Fibroblast of skin of scalp (primary cell): ENCODE data around the gene TAF12. TPM values are rescaled to one million over a fixed set of nuclear protein-coding genes. Genes with fewer than 3 reads are reported as not detected.
"Not testable (repeated sequence)": the region's sequence is repeated elsewhere in the genome, so short reads cannot be mapped to it uniquely, and the experiment has no call there.

ENCODE experiments used
- DNase-seq: peaks from one replicate; pipeline ENCODE4 v3.0.0-alpha.2; 2013
- polyA plus RNA-seq, 2 experiments: library from polyadenylated mRNA; unstranded; fragments of 120-200 nt; gene quantifications; one replicate each; pipeline ENCODE4 v1.2.1, GENCODE V29; 2013; ENCODE audit not compliant: insufficient read length in 2 of 2

TAF12 gene, protein sequence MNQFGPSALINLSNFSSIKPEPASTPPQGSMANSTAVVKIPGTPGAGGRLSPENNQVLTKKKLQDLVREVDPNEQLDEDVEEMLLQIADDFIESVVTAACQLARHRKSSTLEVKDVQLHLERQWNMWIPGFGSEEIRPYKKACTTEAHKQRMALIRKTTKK
- polyA plus RNA-seq (2013, experiment 1 of 2; ENCODE audit: insufficient read length), result 29.8 TPM
- polyA plus RNA-seq (2013, experiment 2 of 2; ENCODE audit: insufficient read length), result 29.9 TPM

DNA sequence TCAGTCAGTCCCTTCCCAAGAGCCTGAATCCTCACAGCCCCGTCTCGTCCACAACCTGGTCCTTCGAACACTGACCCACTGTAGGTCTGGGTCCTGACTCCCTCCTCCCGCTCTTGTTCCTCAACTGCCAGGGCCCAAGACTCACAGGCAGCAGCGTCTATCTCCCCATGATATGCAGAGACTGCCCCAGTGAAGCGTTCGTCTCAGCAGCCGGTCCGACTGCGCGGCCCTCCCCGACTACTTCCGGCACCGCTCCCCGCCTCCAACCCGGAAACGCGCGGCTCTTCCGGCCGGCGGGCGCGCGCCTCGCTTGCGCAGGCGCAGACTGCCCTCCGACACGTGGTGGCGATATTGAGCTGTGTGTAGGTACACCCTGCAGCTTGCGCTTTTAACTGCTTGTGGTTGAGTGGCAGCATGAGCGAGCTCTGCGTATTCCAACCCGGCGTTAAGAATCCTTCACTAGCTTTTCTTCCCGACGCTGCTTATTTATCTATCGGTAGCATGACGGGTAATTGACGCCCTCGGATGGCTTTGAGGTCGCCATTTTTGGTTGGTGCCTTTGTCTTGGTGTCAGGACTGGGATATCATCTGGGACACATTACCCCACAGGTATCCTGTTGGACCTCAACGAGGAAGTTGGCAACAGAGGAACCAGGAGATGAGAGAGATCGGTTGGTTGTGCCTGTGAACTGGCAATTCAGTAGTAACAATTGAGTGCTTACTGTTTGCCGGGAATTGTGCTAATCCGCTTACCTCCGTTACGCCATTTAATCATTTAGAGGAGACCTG is at the start of gene TAF12:
TSS of gene TAF12 (minus strand) at position 221 of the 789 bp plus-strand sequence. CDS start 20,986 bp downstream, outside the sequence.
- DNase-seq, result peak; percentile 96

DNA sequence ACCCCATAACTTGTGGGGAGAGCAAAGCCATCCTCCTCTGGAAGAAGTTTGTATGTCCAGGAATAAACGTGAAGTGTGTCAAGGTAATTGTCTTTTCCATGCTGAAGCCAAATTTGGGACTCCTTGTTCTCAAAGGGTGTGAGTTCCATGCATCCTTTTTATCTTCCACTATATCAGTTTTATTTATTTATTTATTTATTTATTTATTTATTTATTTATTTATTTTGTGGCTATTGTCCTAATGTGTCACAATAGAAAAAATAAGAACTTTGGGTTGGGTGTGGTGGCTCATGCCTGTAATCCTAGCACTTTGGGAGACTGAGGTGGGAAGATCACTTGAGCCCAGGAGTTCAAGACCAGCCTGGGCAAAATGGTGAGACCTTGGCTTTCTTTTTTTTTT is 48.8 kb upstream of the TAF12 start:
- DNase-seq, result not testable (repeated sequence)

DNA sequence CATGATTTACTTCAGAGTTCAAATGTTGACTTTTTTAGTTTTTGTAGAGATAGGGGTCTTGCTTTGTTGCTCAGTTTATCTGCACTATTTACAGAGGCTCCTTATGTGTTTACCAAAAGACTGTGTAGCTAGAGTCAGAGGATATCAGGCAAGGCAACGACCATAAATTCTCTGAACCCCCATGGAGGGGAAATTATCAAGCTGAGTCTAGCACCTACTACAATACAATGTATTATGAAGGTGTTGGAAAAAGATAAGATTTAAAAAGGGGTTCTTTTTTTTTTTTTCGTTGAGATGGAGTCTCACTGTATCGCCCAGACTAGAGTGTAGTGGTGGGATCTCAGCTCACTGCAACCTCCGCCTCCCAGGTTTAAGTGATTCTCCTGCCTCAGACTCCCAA is 42.1 kb upstream of the TAF12 start:
- no peak for DNase-seq

DNA sequence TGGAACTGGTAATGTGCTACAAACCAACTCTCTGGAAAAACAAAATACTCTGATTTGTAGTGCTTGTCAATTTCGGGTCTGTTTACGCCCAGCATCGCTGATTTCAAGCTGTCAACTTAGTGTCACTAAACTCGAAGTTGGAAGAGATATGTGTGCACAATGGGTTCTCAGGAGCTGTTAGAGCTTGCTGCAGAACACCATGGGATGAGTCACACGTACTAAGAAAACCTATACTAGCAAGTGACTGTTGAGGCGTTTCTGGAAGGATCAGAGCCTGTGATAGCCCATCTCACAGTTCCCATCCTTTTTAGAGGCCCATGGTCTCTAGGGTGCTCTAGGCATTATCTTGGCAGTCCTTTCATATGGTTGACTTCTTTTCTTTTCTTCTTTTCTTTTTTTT is 40.0 kb upstream of the TAF12 start:
- DNase-seq, result no peak

DNA sequence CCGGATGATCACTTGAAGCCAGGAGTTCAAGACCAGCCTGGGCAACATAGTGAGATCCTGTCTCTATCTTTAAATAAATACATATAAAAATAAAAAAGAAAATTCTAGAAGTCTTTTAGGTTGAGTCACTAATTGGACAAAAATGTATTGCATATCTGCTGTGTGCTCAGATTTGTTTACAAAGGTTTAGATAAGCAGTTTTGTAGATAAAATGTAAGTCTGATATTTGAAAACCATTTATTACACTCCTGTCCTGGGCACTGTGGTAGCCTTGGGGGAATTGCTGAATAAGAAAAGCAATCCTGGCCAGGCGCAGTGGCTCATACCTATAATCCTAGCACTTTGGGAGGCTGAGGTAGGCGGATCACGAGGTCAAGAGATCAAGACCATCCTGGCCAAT is 37.3 kb upstream of the TAF12 start:
- no peak for DNase-seq

DNA sequence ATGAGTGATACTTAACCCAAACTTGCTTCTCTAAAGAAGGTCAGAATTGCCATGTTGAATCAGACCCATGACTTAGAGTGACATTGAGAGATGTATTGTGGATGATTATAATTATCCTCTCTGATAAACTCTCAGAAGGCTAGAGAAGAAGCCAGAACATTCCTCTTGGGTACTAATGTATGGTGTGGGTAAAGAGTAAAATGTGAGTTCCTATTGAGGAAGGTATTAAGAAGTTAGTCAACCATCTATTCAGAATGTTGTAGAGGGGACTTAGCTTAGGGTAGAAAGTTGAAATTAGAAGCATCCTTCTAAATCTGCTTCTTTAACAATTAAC is 33.0 kb upstream of the TAF12 start:
- DNase-seq, result no peak

DNA sequence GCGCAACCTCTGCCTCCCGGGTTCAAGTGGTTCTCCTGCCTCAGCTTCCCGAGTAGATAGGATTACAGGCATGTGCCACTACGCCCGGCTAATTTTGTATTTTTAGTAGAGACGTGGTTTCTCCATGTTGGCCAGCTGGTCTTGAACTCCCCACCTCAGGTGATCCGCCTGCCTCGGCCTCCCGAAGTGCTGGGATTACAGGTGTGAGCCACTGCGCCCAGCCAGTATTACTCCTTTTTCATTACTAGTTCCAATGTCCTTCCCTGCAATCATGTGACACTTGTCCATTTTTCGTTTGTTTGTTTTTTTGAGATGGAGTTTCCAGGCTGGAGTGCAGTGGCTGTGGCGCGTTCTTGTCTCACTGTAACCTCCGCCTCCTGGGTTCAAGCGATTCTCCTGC is 30.1 kb upstream of the TAF12 start:
- DNase-seq, result not testable (repeated sequence)

DNA sequence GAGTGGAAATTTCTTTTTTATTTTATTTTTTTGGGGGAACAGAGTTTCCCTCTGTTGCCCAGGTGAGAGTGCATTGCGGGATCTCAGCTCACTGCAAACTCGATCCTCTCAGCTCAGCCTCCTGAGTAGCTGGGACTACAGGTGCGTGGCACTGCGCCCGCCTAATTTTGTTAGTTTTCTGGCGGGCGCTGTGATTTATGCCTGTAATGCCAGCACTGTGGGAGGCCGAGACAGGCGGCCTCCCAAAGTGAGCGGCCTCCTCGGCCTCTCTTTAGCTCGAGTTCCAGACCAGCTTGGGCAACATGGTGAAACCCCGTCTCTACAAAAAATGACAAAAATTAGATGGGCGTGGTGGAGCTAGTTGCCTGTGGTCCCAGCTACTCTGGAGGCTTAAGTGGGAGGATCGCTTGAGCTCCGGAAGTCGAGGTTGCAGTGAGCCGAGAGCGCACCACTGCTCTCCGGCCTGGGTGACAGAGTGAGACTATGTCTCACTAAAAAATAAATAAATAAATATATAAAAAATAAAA is 28.4 kb upstream of the TAF12 start:
- DNase-seq, result no peak

DNA sequence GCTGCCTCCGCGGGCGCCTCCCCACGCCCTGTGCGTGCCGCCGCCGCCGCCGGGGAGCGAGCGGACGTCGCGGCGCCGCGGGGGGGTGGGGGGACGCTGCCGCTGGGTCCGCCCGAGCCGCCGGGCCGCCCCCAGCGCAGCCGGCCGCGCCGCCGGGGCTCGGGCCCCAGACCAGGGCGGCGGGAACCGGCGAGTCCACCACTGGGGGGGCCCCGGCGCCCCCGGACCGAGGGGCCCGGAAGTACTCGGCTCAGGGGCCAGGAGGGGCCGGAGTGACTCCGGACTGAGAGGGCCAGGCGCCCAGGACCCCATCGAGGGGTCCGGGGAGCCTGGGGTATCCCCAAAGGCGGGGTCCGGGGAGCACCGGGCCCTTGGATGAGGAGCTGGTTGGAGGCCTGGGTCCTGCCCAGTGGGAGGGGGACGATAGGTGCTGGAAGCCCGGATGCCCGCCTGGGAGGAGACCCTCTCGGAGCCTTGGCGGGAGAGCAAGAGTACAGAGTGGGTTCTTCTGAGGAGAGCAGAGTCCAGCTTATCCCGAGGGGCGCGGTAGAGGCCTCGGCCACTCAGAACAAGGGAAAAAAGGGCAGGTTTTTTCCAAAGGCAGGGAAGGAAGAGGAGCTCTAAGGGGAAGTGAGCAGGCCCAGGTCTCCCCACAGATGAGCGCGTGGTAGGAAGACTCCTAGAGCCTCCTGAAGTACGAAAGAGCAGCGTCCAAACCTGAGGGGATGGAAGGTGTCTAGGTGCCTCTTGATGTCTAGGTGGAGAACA is 26.3 kb upstream of the TAF12 start:
- peak; percentile 83 for DNase-seq

DNA sequence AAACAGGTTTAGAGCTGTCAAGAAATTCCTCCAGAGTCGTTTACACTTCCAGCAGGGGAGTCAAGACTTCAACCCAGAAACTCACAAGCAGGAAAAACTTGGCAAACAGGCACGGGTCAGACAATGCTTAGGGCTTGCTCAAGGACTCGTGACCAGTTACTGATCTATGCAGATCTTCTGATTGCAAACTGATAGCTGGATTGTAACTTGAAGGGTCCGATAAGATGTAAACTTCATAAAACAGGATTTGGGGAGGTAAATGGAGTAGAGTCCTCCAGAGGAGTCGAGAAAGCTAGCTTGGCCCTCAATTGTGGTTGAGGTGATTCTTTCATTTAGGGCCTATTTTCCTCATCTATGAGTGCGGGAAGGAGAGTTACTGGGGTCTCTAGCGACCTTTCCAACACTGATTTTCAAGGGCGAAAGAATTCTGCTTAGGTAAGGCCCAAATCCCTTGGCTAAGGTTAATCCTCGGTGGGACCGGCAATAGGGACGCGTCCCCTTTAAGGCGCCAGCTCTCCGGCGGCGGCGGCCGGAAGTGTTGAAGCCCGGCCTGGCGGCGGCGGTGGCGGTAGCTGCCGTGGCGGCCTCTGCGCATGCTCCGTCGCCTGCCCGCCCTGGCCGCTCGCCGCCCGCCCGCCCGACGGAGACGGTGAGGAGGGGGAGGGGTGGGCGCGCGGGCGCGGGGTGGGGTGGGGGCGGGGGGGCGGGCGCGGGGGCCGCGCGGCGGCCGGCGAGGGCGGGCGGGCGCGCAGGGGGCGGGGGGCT is 25.5 kb upstream of the TAF12 start, which contains the start of gene GMEB1:
TSS of gene GMEB1 (plus strand) at position 594 of the 765 bp plus-strand sequence. CDS start 14,829 bp downstream, outside the sequence.
- DNase-seq, result peak; percentile 90

DNA sequence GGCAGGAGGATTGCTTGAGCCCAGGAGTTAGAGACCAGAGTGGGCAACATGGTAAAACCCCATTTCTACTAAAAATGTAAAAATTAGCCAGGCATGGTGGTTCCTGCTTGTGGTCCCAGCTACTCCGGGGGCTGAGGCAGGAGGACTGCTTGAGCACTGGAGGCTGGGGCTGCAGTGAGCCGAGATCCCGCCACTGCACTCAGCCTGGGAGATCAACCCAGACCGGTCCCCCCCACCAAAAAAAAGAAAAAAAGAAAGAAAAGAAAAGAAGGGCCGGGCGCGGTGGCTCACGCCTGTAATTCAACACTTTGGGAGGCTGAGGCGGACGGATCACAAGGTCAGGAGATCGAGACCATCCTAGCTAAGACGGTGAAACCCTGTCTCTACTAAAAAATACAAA is 23.9 kb upstream of the TAF12 start:
- DNase-seq, result no peak

DNA sequence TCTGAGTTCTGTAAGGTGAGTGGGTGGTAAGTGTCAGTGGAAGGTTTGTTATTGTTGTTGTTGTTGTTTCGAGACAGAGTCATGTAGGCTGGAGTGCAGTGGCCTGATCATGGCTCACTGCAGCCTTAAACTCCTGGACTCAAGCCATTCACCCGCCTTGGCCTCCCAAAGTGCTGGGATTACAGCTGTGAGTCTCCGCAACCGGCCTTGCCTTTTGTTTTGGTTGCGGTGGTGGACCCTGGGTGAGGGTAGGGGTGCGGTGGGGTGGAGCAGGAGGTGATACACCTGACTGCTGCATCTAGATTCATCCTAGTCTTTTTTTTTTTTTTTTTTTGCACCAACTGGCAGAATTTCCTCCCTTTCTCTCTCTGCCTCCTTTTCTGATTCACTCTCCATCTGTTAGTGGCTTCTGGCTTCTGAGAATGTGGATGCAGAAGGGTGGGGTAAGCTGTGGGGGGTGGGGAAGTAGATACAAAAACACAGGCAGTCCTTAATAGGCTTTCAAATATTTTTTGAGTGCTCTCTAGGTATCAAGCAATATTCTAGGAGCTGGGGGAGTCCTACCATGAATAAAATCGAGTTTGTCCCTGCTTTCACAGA is 21.1 kb upstream of the TAF12 start:
- no peak for DNase-seq

DNA sequence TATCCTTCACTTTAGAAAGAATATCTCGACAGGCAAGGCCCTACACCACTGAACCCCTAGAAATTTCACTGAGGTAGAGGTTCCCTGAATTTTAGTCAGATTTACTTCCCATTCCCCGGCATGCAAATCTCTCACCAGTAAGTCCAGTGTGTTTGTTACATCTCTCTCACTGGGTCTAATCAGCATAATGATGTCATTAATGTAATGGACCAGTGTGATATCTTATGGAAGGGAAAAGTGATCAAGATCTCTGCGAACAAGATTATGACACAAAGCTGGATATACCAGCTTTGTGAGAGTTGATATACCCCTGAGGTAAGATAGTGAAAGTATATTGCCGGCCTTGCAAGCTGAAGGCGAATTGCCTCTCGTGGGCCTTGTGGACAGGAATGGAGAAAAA is 13.5 kb upstream of the TAF12 start:
- no peak for DNase-seq

DNA sequence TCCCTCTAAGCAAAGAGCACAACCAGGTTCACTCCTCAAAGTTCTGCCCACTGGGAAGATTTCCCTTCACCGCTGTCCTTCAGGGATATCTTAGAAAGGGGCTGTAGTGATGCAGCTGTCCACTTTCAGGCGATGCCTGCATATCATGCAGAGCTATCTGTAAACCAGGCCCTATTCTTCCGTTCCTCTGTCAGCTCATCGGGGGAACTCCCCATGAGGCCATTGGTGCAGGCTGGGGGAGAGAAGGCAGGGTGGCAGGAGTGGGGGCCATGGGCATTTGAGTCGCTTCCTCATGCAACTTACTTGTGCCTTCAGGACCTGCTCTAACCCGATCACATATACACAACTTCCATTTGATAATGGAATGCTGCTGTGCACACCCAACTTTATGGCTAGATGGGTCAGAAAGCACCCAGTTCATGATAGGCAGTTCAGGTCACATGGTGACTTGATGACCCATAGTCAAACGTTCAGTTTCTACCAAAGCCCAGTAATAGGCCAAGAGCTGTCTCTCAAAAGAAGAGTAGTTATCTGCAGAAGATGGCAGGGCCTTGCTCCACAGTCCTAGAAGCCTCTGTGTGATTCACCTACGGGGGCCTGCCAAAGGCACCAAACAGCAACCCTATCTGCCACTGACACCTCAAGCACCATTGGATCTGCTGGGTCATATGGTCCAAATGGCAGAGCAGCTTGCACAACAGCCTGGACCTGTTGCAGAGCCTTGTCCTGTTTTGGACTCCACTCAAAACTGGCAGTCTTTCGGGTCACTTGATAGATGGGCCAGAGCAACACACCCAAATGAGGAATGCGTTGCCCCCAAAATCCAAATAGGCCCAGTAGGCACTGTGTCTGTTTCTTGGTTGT is 12.8 kb upstream of the TAF12 start:
- not testable (repeated sequence) for DNase-seq

DNA sequence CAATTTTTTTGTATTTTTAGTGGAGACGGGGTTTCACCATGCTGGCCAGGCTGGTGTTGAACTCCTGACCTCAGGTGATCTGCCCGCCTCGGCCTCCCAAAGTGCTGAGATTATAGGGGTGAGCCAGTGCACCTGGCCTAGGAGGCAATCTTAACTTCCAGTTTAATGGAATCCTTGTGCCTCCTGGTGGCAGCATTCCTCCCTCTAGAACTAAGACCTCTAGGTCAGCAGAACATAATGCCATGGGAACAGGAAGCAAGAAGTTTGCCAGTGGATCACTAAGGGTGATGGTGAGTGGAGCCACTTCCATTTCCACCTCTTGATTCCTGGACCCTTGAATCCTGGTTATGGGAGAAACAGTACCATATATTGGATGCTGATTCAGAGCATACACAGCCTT is 11.0 kb upstream of the TAF12 start:
- DNase-seq, result peak; percentile 27

DNA sequence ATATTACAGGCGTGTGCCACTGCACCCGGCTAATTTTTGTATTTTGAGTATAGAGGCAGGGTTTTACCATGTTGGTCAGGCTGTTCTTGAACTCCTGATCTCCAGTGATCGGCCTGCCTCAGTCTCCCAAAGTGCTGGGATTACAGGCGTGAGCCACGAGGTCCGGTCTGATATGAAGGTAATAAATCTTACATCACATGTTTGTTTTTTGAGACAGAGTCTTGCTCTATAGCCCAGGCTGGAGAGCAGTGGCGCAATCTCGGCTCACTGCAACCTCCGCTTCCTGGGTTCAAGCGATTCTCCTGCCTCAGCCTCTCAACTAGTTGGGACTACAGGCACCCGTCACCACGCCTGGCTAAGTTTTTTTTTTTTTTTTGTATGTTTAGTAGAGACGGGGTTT is 10.2 kb upstream of the TAF12 start:
- not testable (repeated sequence) for DNase-seq

DNA sequence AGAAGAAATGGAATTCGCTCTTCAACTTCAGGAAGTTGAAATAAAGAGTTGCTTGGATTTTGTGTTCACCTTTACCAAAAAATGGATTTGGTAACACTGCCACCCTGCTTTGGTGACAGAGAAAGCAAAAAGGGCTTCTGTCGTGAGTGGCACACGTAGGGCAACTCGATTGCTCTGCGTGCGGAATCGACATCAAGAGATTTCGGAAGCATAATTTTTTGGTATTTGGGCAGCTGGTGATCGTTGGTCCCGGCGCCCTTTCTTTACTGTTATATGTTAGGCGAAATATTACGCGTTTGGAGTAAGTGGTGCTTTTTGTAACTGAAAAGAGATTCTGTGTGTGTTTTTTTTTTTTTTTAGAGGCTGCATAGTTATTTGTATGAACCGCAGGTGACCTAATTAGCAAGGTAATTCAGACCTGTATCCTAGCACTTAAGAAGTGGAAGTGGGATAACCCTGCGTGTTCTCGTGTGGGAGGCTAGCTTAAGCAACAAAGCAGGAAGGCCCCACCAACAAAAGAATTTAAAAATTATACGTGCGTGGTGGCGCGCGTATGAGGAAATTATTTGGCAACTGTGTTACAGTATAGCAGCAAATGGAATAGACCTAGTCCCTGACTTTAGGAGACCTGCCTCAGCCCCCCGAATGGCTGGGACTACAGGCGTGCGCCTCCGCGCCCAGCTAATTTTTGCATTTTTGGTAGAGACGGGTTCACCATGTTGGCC is 5.8 kb upstream of the TAF12 start, which contains the start of gene RNU11:
TSS of gene RNU11 (plus strand) at position 127 of the 725 bp plus-strand sequence.
- DNase-seq, result peak; percentile 99

DNA sequence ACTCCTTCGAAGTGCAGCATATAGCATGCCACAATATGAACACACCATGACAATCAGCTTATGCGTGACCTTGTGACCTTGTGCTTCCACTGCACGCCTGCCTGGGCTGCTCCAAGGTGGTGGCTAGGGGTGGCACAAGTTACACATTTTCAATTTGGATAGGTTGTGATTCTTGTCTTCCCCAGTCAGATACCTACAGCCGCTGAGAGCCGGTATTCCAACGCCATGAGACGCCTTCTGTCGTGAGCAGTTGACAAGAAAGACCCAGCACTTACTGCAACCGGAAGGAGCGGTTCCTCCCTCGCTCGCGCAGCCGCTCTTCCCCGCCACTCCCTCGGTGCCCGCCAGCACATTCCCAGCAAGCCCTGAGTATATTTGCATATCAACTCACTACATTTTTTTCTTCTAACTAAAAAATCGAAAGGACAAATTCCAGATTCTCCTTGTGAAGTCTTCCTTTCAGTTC is 5.2 kb upstream of the TAF12 start:
- DNase-seq, result peak; percentile 94

DNA sequence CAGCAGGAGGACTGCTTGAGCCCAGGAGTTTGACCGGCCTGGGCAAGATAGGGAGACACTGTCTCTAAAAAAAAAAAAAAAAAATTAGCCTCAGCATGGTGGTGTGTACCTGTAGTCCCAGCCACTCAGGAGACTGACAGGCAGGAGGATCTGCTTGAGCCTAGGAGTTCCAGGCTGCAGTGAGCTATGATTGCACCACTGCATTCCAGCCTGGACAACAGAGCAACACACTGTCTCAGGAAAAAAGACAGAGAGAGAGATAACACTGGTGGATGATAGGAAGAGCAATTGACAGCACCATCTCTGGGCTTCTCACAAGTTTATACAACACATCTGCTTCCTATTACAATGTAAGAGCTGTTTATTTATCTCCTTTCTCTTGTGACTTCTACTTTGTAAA is 3.2 kb upstream of the TAF12 start:
- no peak for DNase-seq

DNA sequence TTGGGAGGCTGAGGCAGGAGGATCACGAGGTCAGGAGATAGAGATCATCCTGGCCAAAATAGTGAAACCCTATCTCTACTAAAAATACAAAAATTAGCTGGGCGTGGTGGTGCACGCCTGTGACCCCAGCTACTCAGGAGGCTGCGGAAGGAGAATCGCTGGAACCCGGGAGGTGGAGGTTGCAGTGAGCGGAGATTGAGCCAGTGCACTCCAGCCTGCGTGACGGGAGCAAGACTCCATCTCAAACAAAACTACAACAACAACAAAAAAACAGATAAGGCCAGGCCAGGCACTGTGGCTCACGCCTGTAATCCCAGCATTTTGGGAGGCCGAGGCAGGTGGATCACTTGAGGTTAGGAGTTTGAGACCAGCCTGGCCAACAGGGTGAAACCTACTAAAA is 2.5 kb upstream of the TAF12 start:
- not testable (repeated sequence) for DNase-seq
